22Rv1 (cell line): ENCODE measurements around the gene LRRC3C.

Source experiments
- ZFX ChIP-seq: fragments of 450-650 bp; IDR thresholded peaks from 2 replicates; pipeline ENCODE4 v1.6.1; 2017; ENCODE audit warnings: antibody characterized with exemption, borderline replicate concordance
- TF ChIP-seq, protein P1 (sequence below): fragments of 450-650 bp; IDR thresholded peaks from 2 replicates; pipeline ENCODE4 v1.5.1; 2017; ENCODE audit warnings: mild to moderate bottlenecking

DNA sequence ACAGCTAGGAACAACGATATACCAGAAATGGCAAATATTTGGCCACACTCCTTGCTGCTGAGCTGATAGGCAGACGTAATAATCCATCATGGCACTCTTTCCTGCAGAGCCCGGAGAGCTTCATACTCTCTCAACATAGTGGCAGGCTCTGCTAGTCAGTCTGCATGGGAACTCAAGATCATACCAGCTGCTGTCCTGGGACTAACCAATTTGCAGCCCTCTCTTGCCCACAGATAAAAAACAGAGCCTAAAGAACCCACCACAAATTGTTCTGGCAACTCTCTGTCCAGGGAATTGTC, 22.6 kb upstream of the LRRC3C start:
- TF ChIP-seq, protein P1, sequence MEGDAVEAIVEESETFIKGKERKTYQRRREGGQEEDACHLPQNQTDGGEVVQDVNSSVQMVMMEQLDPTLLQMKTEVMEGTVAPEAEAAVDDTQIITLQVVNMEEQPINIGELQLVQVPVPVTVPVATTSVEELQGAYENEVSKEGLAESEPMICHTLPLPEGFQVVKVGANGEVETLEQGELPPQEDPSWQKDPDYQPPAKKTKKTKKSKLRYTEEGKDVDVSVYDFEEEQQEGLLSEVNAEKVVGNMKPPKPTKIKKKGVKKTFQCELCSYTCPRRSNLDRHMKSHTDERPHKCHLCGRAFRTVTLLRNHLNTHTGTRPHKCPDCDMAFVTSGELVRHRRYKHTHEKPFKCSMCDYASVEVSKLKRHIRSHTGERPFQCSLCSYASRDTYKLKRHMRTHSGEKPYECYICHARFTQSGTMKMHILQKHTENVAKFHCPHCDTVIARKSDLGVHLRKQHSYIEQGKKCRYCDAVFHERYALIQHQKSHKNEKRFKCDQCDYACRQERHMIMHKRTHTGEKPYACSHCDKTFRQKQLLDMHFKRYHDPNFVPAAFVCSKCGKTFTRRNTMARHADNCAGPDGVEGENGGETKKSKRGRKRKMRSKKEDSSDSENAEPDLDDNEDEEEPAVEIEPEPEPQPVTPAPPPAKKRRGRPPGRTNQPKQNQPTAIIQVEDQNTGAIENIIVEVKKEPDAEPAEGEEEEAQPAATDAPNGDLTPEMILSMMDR, result no peak
- no peak for TF ChIP-seq ZFX
